ENCODE results near the gene NOL4L. TPM values are rescaled to one million over a fixed set of nuclear protein-coding genes. Genes with fewer than 3 reads are reported as not detected.

Gene NOL4L
- total RNA-seq, 4 donors from 2014 or later, result 5.8 to 19.4 (median 12.8) TPM

DNA sequence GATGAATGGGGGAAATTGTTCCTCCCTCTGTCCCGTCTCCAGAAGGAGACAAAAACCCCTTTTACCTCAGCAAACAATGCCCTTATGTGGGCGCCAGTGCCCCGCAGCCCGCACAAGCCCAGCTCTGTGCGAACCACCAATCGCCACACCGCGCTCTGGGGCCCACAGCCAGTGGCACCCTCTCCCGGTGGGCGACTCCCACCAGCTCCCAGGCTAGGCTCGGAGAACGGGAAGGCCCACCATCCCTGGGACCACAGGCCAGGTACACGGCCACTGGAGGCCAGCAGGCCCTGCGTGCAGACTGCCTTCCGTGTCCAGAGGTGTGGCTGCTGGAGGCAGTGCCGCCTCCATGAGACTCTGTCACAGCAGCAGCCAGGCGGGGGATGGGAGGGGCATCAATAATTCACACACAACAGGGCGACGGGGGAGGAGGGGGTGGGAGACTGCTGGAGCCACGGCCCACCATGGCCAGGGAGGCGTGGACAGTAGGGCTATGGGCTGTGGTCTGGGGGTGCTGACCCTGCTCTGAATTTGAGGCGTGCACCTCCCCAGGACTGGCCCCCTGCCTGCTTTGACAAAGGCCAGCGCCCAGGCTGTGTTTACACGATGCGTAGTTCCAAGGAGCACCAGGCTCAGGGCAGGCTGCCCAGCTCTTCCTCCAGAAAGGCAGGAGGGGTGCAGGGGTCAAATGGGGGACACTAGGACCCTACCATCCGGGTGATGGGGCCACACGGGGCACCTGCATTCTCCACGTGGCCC, 121.3 kb downstream of the NOL4L start:
- WGBS, result 45% methylated on average over 10 of the region's 28 CpGs
- peak overlapping the region; percentile 77 to 85 (median 82) for H3K27ac ChIP-seq (replicated peaks in 1 of 4)

DNA sequence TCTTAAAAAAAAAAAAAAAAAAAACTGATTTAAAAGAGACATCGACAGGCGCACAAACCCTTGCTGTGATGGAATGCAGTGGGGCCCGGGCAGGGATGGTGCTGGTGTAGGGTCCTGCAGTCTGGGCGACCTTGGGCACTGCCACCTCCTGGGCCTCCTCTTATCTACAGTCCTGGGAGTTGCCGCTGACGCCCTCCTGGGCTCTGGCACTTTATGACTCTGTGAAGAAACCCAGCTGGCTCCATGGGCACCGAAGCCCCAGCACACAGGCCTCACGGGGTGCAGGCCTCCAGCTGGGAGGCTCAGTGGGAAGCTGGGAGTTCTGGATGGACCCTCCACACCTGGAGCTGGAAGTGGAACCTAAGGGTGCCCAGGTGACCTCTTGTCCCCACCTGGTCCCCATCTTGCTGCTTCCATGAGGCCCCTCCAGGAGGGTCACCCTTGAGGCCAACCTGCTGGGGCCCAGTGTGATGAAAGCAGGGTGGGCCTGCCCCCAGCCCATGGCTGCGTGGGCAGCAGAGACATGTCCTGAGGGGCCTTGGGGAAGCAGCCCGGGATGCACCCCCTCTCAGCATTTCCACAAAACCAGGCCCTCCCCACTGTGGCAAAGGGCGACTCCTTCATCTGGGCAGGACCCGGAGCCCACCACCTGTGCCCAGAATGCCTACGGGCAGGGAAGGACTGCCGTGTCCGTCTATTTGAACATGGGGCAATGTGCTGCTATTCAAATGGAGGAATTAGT, 122.1 kb downstream of the NOL4L start:
- intact Hi-C loops (cut with DNase I), result no loop called here

More for the DNA sequence above, 121.3 kb downstream of the NOL4L start:
- DNase-seq (ENCODE audit: extremely low spot score), result no peak
- intact Hi-C loops (cut with DNase I), result no loop called here
- Histone ChIP-seq H3K4me1 (peaks cover 52 to 72% (median 64%) of the 10 kb centered on the region in 4 donors), H3K9me3 (no peaks in the 10 kb centered on the region), H3K27me3 (no peaks in the 10 kb centered on the region), H3K36me3 (peaks cover 0 to 4% (median 0%) of the 10 kb centered on the region in 4 donors), H3K4me3 (peak overlapping the region in 3 of 4 donors; percentile 6 to 22 (median 18))
- no peak for TF ChIP-seq POLR2A (IDR thresholded peaks at IDR 0.05; ENCODE audit: low read depth)
- TF ChIP-seq, protein P1, sequence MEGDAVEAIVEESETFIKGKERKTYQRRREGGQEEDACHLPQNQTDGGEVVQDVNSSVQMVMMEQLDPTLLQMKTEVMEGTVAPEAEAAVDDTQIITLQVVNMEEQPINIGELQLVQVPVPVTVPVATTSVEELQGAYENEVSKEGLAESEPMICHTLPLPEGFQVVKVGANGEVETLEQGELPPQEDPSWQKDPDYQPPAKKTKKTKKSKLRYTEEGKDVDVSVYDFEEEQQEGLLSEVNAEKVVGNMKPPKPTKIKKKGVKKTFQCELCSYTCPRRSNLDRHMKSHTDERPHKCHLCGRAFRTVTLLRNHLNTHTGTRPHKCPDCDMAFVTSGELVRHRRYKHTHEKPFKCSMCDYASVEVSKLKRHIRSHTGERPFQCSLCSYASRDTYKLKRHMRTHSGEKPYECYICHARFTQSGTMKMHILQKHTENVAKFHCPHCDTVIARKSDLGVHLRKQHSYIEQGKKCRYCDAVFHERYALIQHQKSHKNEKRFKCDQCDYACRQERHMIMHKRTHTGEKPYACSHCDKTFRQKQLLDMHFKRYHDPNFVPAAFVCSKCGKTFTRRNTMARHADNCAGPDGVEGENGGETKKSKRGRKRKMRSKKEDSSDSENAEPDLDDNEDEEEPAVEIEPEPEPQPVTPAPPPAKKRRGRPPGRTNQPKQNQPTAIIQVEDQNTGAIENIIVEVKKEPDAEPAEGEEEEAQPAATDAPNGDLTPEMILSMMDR (IDR thresholded peaks at IDR 0.05), result no peak
- peak in 1 of 2 donors; percentile 24 for TF ChIP-seq POLR2AphosphoS5 (IDR thresholded peaks at IDR 0.05)

DNA sequence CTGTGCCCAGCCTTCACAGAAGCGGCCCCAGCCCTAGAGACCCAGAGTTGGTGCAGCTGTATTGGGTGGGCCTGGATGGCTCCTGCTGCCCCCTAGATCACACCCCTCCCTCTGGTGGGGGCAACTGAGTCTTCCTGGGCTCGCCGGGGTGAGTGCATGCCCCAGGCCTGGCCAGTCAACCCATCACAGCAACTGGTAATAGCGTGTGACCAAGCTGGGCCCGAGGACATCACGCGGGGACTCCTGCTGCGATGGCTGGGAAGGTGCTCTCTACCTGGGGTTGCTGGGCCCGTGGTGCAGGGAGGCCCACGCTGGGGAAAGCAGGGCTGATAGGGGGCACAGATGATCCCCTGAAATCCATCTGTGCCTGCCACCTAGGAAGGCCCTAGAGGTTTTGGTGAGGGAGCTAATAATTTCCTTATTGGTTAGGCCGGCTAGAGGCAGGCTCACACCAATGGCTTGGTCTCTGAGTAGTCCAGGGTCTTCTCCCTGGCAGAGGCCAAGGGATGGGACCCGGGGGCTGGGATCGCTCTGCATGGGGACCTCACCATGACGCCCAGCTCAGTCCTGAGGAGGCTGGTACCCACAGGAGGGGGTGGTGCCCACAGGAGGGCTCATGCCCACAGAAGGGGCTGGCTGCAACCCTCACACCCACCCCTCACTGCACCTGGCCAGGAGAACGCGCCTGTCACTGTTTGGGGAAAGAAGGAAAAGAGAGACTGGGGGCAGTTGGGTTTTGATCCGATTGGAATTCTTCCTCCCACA, 123.1 kb downstream of the NOL4L start:
- no peak for DNase-seq (ENCODE audit: extremely low spot score)
- H3K4me3 ChIP-seq, result no peak overlapping the region
- peaks cover 50 to 72% (median 66%) of the 10 kb centered on the region in 4 donors for H3K4me1 ChIP-seq
- peaks cover 0 to 4% (median 0%) of the 10 kb centered on the region in 4 donors for H3K36me3 ChIP-seq
- H3K9me3 ChIP-seq, result no peaks in the 10 kb centered on the region
- H3K27me3 ChIP-seq, result no peaks in the 10 kb centered on the region
- no peak overlapping the region for H3K27ac ChIP-seq (replicated peaks in 1 of 4)
- WGBS, result 84% methylated on average over 10 of the region's 17 CpGs
- TF ChIP-seq EP300 (IDR thresholded peaks at IDR 0.05) (no peak), POLR2A (IDR thresholded peaks at IDR 0.05; ENCODE audit: low read depth) (no peak), POLR2AphosphoS5 (IDR thresholded peaks at IDR 0.05) (no peak)
- TF ChIP-seq, protein P1 (IDR thresholded peaks at IDR 0.05), result no peak
- intact Hi-C loops (cut with DNase I), result no loop called here

More for the DNA sequence above, 122.1 kb downstream of the NOL4L start:
- WGBS, result 78% methylated on average over 7 of the region's 15 CpGs
- TF ChIP-seq POLR2A (IDR thresholded peaks at IDR 0.05; ENCODE audit: low read depth) (no peak), EP300 (IDR thresholded peaks at IDR 0.05) (no peak), POLR2AphosphoS5 (IDR thresholded peaks at IDR 0.05) (no peak)
- TF ChIP-seq, protein P1 (IDR thresholded peaks at IDR 0.05), result no peak
- Histone ChIP-seq H3K27me3 (no peaks in the 10 kb centered on the region), H3K27ac (replicated peaks in 1 of 4) (peak overlapping the region; percentile 77 to 85 (median 82)), H3K4me1 (peaks cover 46 to 72% (median 66%) of the 10 kb centered on the region in 4 donors), H3K9me3 (no peaks in the 10 kb centered on the region), H3K36me3 (peaks cover 0 to 4% (median 0%) of the 10 kb centered on the region in 4 donors), H3K4me3 (peak overlapping the region in 1 of 4 donors; percentile 22)
- DNase-seq (ENCODE audit: extremely low spot score), result no peak

DNA sequence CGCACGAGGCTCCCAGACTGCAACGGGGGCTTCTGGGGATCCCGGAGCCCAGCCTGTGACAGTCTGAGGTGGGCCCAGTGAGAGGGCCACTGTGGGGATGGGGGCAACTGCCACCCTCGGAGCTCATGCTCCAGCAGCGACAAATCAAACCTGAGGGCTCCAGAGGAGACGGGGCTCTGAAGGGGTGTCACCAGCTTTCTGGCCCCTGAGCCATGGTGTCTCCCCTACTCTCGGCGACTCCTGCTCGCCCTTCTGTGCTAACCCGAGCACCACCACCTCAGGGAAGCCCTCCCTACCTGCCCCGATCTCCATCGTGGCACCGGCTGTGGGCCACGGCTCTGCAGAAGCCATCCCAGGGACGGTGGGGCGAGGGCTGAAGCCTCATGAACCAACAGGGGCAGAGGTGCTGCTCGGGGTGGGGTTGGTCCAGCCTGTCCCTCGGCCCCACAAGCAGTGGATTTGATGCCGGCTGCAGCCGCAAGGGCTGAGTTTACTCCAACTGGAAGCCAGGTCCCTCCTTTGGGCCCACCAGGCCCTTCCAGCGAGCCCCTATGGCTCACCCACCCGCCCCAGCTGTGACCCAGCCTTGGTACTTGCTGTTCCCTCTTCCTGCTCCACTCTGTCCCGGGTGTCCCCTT, 124.3 kb downstream of the NOL4L start:
- Histone ChIP-seq H3K4me1 (peaks cover 43 to 67% (median 62%) of the 10 kb centered on the region in 4 donors), H3K4me3 (no peak overlapping the region), H3K27me3 (no peaks in the 10 kb centered on the region), H3K27ac (replicated peaks in 1 of 4) (no peak overlapping the region), H3K36me3 (peaks cover 0 to 7% (median 5%) of the 10 kb centered on the region in 4 donors), H3K9me3 (no peaks in the 10 kb centered on the region)
- intact Hi-C loops (cut with DNase I), result no loop called here
- 96% methylated on average over 21 of the region's 24 CpGs for WGBS
- DNase-seq (ENCODE audit: extremely low spot score), result no peak
- TF ChIP-seq POLR2A (IDR thresholded peaks at IDR 0.05; ENCODE audit: low read depth), result no peak
- TF ChIP-seq, protein P1 (IDR thresholded peaks at IDR 0.05), result no peak
- no peak for TF ChIP-seq EP300 (IDR thresholded peaks at IDR 0.05)
- TF ChIP-seq POLR2AphosphoS5 (IDR thresholded peaks at IDR 0.05), result no peak
